ENCODE measurements around the gene IQCM. TPM values are rescaled to one million over a fixed set of nuclear protein-coding genes. Genes with fewer than 3 reads are reported as not detected.
A peak's percentile ranks its signal among the peaks of the same experiment; 100 is the strongest.

The IQCM gene
- polyA plus RNA-seq, 2 of the 4 experiments (the other 2 are of a cell fraction), result 0.05 TPM; not detected in 1

DNA sequence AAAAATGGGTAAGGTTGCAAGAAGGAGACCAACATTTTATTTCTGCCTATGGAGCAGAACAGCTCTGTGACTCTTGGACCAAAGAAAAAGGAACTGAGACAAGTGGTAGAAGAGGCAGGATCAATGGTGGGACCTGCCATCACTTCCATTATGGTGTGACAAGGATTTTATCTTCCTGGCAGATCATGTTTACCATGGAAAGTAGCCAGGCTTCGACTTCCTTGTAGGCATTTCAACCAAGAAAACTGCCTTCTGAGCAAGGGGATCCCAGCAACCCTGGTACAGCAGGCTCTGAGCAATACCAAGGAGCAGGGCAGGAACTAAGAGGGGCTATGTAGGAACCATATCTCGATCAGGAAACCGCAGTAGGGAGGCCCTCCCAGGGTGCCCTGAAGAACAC is 317.4 kb downstream of the IQCM start (continued):
- TF ChIP-seq RCOR1 (IDR thresholded peaks at IDR 0.05; ENCODE audit: low read depth, low read length) (no peak), NR3C1 (IDR thresholded peaks at IDR 0.05) (no peak), SMC3 (IDR thresholded peaks at IDR 0.05) (no peak), NFE2L2 (conservative IDR thresholded peaks at IDR 0.05; ENCODE audit: low read length) (no peak), RAD21 (conservative IDR thresholded peaks at IDR 0.05 in 1 of 2, IDR thresholded peaks at IDR 0.05 in 1 of 2) (no peak)

- WGBS (ENCODE audit: missing lambda C conversion rate), result 11% methylated on average over 2 of the region's 2 CpGs
- DNase-seq (ENCODE audit: low read depth in 1 of 2, low spot score in 1 of 2), result peak in 1 of 2 experiments; percentile 2
- no peak for FAIRE-seq
- H3K4me1 ChIP-seq, result 0 out of 3 replicates have a peak, but pooled peaks cover 4% of the 10 kb centered on the region
- H3K4me3 ChIP-seq, result no peak overlapping the region
- ChIA-PET POLR2A (no interaction called here), CTCF (no interaction called here)
- H3K4me2 ChIP-seq, result peak overlapping the region; percentile 32; the same call in 1 of the 3 replicates
- no peak overlapping the region for H3K27ac ChIP-seq
- ATAC-seq, result no peak; a peak in 1 of 6 replicates
- H3K9me3 ChIP-seq, result no peaks in the 10 kb centered on the region
- TF ChIP-seq CEBPB (IDR thresholded peaks at IDR 0.05), result no peak
- no peak for TF ChIP-seq CHD2 (IDR thresholded peaks at IDR 0.05; ENCODE audit: low read length, partially characterized antibody)
- no peak for TF ChIP-seq SREBF2 (IDR thresholded peaks at IDR 0.05)
- no peak for TF ChIP-seq CBX2 (IDR thresholded peaks at IDR 0.05; ENCODE audit: borderline replicate concordance, low read depth)
- TF ChIP-seq MYC (IDR thresholded peaks at IDR 0.05; ENCODE audit: borderline replicate concordance, low read length), result no peak
- TF ChIP-seq USF2 (IDR thresholded peaks at IDR 0.05), result no peak
- TF ChIP-seq, protein P1, sequence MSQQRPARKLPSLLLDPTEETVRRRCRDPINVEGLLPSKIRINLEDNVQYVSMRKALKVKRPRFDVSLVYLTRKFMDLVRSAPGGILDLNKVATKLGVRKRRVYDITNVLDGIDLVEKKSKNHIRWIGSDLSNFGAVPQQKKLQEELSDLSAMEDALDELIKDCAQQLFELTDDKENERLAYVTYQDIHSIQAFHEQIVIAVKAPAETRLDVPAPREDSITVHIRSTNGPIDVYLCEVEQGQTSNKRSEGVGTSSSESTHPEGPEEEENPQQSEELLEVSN (IDR thresholded peaks at IDR 0.05; ENCODE audit: borderline replicate concordance, low read depth), result no peak
- no peak for TF ChIP-seq FOSL2 (IDR thresholded peaks at IDR 0.05)
- no peak for TF ChIP-seq FOSL2 (CRISPR knock-in tag; IDR thresholded peaks at IDR 0.05)
- TF ChIP-seq, protein P2, sequence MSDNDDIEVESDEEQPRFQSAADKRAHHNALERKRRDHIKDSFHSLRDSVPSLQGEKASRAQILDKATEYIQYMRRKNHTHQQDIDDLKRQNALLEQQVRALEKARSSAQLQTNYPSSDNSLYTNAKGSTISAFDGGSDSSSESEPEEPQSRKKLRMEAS (IDR thresholded peaks at IDR 0.05), result no peak
- no peak for TF ChIP-seq JUNB (IDR thresholded peaks at IDR 0.05)
- TF ChIP-seq, protein P3, sequence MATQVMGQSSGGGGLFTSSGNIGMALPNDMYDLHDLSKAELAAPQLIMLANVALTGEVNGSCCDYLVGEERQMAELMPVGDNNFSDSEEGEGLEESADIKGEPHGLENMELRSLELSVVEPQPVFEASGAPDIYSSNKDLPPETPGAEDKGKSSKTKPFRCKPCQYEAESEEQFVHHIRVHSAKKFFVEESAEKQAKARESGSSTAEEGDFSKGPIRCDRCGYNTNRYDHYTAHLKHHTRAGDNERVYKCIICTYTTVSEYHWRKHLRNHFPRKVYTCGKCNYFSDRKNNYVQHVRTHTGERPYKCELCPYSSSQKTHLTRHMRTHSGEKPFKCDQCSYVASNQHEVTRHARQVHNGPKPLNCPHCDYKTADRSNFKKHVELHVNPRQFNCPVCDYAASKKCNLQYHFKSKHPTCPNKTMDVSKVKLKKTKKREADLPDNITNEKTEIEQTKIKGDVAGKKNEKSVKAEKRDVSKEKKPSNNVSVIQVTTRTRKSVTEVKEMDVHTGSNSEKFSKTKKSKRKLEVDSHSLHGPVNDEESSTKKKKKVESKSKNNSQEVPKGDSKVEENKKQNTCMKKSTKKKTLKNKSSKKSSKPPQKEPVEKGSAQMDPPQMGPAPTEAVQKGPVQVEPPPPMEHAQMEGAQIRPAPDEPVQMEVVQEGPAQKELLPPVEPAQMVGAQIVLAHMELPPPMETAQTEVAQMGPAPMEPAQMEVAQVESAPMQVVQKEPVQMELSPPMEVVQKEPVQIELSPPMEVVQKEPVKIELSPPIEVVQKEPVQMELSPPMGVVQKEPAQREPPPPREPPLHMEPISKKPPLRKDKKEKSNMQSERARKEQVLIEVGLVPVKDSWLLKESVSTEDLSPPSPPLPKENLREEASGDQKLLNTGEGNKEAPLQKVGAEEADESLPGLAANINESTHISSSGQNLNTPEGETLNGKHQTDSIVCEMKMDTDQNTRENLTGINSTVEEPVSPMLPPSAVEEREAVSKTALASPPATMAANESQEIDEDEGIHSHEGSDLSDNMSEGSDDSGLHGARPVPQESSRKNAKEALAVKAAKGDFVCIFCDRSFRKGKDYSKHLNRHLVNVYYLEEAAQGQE (IDR thresholded peaks at IDR 0.05), result no peak
- TF ChIP-seq JUN (IDR thresholded peaks at IDR 0.05), result no peak
- TF ChIP-seq ESRRA (IDR thresholded peaks at IDR 0.05; ENCODE audit: borderline replicate concordance, low read length), result no peak
- no peak for TF ChIP-seq BHLHE40 (IDR thresholded peaks at IDR 0.05; ENCODE audit: low read depth, low read length)
- no peak for TF ChIP-seq POLR2A (IDR thresholded peaks at IDR 0.05; ENCODE audit: low read length)
- TF ChIP-seq ZC3H11A (IDR thresholded peaks at IDR 0.05), result no peak
- no peak for TF ChIP-seq ZNF302 (CRISPR knock-in tag; IDR thresholded peaks at IDR 0.05)
- TF ChIP-seq HOXB5 (CRISPR knock-in tag; IDR thresholded peaks at IDR 0.05), result no peak
- no peak for TF ChIP-seq KDM5A (IDR thresholded peaks at IDR 0.05)
- TF ChIP-seq NFE2L2 (conservative IDR thresholded peaks at IDR 0.05; ENCODE audit: low read length), result no peak
These were observed 322.2 kb downstream of the IQCM start for GRCh38 chr4:149493492-149493891.

All from A549 (cell line).